Posterior cingulate gyrus (tissue), 11 donors: ENCODE measurements around the gene RAPGEF4.

Experiments used
- DNase-seq, 10 donors: peaks; one replicate each; pipeline versions ENCODE4 v3.0.0 to v3.0.0-alpha.2; 2020 to 2021; ENCODE audit warnings: mixed read lengths in 3 of 10
- intact Hi-C: fragments of 100-400 bp; cut with DNase I; formaldehyde crosslinking; loops from one replicate; pipeline ENCODE4 v1.15.1; 2023

Gene RAPGEF4

DNA sequence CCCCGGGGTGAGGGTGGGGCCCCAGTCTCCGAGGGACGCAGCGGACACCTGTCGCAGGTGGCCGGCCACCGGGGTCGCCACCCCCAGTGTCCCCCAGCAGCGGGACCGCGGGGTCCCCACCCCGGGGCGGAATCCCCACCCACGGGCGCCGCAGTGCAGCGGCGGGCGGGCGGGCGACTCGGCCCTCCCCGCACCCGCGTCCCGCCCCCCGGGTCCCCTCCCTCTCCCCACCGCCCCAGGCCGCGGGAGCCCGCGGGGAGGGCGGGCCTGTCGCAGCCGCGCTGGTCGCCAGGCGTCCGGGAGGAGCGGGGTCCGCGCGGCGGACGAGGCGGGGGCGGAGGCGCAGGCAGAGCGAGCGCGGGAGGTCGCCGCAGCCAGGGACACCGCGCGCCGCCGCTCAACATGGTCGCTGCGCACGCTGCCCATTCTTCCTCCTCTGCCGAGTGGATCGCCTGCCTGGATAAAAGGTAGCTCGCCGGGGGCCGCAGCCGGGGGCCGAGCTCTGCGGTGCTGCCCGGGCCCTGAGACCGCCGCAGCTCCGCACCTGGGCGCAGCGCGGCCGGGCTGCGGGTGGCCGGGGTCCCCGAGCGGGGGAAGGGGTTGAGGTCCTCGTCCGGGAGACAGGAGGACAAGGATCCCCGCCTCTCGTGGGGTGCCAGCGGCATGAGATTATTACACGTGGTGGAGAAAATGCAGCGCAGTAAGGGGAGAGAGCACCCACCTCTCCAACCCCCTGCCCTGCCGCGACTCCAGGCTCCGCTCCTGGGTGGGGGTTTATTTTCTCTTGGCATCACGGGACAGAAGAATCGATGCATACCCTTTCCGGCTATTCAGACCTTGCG, at the start of gene RAPGEF4:
RAPGEF4 (plus strand) TSS at position 264 of the 842 bp plus-strand sequence; CDS start at position 403, 139 bp downstream.
- DNase-seq, result peak in 3 of 10 donors; percentile 30 to 89 (median 80)
- intact Hi-C loops, result no loop called here

DNA sequence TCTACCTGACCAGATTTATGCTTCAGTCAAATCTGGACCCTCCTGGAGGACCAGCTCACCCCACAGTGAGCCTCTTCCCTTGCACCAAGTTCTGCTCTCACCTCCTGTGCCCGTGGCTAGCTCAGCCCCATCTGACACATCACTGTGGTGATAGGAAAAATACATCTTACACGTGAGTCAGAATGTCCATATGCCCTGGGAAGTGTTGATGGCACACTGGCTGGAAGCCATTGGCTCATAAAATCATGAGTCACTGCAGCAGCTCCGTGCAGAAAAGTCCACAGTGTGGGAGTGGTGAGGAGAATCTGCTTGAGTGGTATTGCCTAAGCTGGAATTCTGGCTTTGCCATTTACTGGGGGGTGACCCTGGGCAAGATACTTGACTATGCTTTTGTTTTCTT, 42.6 kb upstream of the RAPGEF4 start:
- intact Hi-C loops, result no loop called here
- peak in 6 of 10 donors; percentile 29 to 90 (median 55) for DNase-seq

DNA sequence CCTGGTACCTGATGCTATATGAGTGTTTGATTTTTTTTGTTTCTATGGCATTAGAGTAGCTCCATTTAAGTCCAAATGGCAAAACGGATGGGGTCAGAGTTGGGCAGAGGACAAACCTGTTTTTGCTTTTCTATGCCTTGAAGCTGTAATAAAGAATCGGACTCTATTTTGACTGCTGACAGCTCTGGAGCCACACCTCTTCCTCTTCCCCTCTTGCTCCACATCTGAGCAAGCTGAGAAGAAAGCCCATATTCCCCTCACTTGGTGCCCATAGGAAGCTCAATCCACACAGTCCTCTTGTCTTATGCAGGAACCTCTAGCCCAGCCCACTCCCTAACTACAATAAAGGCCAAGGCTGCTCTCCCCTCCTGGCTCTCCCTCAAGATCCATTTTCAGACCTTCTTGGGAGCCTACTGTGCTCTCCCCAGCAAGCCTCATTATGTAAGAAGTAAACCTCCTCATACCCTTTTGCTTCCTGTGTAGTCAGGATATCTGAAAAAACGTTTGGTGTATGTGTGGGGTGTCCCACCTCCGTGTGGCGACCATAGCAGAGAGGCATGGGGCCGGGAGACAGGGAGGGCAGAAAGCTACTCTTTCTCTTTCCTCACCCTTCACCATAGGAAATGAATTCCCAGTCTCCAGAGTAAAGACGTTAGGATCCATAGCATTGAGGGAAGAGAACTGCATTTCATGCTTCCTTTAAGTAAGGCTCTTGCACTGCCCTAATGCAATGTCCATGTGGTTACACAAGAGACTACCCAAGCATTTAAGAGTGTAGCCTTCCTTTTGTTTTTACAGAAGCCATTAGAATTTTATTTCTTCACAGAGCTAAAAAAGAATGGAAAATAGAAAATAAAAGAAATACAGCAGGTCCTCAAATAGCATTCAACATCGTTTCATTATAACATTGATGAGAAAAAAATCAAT, 41.9 kb upstream of the RAPGEF4 start:
- intact Hi-C loops, result no loop called here
- no peak for DNase-seq

DNA sequence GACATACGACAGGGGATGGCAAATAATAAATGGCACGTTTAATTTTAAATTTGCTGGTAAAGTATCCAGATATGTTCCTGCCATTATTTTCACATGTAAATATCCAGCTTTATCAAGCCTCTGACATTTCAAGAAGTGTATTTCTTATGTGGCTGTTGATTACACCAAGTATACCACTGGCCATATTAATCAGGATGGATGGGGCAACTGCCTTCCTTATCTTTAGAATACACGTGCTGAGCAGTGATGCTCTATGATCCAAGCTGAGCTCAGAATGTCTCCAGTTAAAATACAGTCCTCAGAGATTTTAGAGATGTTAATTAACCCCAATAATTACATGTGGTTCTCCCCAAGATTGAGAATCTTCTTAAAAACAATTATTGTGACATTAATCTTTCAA, 38.3 kb upstream of the RAPGEF4 start:
- no peak for DNase-seq
- intact Hi-C loops, result no loop called here

DNA sequence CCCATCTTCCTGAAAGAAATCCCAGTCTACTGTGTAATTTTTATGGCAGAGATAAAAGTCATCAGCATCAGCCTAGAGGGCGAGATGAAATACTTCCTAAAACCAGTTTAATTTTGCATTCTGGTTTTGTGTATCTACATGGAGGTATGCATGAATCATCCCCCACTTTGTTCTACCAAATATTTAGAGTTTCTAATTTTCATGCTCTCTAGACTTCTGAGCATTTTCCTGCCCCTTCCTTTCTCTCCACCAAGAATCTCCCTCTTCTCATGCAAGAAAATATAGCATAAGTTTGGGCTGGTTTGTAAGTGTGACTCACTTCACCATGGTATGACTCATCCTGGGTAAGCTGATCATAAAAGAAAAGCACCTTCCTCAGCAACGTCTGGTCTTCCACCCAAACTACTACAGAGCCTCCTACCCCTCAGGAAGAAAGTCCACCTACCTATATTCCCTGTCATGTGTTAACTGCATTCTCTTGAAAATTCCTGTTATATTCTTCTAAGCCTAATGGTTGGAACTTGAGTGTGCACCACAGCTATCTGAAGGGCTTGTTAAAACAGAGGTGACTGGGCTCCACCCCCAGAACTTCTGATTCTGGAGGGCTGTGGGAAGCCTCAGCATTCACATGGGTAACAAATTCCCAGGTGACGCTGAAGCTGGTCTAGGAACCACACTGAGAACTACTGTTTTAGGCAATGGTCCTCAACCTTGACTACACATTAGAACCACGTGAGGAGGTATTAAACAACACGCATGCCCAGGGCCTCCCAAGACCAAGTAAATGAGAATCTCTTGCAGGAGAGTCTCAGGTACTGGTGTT, 37.4 kb upstream of the RAPGEF4 start:
- intact Hi-C loops, result no loop called here

DNA sequence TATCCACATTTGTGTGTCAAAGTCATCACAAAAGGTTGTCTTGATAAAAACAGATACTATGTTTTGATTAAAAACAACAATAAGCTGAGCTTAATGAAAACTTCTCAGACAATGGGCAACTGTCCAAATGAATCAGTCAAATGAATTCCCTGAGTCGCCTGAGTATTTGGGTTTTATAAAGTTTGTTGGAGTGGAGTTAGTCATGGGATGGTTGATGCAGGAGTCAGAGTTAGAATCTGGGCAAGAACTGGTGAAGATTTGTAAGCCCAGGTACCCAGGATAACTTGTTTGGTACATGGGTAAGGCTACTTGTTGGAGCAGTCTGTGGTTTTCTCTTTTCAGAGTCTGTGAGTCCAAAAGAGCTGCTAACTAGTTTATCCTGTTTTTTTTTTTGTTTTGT, 34.4 kb upstream of the RAPGEF4 start:
- intact Hi-C loops, result no loop called here
- no peak for DNase-seq

More for the DNA sequence above, 37.4 kb upstream of the RAPGEF4 start:
- no peak for DNase-seq

DNA sequence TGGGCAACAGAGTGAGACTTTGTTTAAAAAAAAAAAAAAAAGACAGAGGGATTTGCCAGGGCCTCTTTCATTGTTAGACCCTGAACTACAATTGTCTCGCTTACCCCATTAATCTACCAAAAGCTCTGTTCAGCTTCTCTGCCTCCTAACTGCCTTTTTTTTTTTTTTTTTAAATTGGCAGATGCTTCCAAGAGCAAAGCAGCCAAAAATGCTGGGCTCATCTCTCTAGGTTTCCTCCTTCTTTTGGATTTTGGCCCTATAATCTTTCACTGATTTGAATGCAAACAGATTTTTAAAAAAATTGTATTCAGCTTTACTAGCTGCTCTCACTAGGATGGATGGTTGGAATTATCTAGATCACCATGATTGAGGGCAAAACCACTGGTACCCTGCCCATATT, 33.2 kb upstream of the RAPGEF4 start:
- DNase-seq, result no peak
- intact Hi-C loops, result no loop called here

DNA sequence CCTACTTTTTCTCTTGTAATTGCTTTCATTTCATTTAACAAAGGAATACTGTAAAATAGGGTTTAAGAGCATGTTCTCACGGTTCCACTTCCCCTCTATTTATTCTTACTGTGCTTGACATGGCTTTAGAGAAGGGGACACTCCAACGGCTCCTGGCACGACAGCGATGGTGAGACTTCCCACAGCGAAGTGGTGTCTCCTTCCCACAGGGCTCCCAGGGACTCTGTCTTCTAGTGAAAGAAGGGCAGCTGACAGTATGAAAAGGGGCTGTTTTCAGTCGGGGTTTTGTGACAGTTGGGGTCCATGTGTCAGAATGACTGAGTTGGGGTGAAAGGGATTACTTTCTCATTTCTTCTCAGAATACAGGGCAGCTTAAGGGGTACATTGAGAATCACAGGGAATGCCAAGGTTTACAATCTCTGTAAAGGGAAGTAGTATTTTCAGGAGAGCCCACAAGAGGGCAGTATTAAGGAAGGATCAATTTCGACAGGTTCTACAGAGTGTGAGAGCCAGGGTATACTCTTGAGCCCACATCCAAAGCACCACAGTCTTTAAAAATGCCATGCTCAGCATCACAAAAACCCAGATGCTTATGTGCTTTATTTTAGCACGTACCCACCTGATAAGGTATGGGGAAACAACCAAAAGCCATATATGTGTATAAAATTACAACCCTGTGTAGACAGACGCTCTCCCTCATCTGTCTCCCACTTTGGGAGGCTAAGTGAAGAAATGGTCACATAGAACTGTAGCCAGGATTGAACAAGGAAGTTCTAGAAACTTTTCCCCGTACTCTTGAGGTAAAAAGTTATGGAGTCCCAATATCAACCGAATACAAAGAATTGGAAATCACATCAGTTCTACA, 31.3 kb upstream of the RAPGEF4 start:
- DNase-seq, result no peak
- intact Hi-C loops, result no loop called here

DNA sequence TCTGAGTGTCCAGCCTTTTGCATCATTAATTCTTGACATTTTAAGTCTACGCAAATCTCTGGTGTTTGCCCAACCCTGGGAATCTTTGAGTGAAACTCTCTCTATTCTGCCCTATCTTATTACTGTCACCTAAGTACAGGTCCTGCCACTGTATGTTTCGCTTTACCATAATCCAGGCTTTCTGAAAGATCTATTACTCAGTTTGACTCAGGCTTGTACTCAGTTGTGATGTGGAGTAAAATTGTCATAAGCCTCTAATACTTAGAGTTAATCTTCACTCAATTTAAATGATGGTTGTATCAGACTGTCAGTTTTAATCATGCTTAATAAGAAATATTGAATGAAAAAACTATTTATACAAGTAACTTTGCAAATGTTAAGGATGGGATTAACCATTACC, 30.3 kb upstream of the RAPGEF4 start:
- no peak for DNase-seq
- intact Hi-C loops, result no loop called here

DNA sequence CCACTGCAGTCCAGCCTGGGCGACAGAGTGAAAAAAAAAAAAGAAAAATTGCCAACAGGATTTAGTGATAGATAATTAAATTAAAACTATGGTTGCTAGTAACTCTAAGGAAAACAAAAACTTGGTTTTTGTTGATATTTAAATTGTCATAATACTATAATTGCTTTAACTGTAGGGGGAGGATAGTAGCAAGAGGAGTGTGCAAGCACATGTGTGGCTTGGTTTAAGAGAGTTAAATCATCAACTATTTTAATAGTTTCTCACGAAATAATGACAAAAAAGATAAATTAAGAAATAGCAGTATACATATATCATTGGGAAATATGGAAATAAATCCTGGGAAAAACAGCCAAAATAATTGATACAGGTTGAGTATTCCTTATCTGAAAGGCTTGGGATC, 27.4 kb upstream of the RAPGEF4 start:
- intact Hi-C loops, result no loop called here
- no peak for DNase-seq

DNA sequence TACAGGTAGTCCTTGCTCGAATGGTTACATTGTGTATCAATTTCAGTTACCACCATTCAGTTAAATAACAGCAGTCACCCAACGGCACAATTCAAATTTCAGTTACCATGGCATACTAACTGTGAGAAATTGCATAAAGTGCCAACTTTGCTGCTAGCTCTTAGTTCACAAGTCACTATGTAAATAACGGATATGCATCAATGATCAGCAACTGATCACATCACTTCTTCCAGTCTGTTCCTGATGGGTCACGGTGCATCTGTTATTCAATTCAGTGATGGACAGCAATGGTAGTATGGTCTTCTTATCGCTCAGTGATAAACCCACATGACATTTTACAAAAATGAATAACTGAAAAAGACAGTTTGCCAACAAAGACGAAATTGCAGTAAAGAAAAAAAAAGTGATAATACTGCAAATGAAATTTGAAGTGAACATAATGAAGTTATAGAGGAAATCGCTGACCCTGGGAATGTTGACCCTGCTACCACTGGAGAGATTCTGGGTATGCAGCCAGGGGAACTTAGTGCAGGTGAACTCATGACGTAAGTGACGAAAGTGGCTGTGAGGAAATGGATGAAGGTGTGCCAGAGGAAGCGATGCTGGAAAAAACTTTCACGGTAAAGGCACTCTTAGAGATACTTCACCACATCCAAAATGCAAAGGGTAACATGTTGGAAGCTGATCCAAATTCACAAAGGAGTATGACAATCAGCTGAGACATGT, 25.9 kb upstream of the RAPGEF4 start:
- intact Hi-C loops, result loop anchor here (2.0 kb wide), 1 partner anchor 117 kb away; no protein-coding TSS in a partner anchor
- DNase-seq, result no peak

DNA sequence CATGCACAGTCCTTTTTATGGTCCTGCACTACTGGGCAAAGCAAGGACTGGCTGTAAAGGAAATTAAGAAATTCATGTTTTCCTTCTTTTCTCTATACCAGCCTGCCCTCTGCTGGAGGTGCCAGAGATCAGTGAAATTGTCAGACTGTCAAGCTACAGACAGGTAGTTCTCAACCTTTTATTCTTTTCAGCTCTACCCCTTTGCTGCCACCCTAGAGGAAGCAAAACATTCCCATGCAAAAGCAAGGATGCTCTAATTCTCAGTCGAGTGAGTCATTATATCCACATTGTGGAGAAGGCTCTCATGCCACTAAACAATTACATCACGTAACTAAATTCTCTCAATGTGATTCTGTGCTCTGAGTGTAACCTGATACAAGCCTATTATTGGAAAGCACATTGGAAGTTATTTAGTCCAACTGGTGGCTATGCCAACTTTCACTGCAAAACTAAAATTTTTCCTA, 25.0 kb upstream of the RAPGEF4 start:
- intact Hi-C loops, result loop anchor here (2.0 kb wide), 1 partner anchor 118 kb away; no protein-coding TSS in a partner anchor
- DNase-seq, result peak in 5 of 10 donors; percentile 28 to 87 (median 47)

DNA sequence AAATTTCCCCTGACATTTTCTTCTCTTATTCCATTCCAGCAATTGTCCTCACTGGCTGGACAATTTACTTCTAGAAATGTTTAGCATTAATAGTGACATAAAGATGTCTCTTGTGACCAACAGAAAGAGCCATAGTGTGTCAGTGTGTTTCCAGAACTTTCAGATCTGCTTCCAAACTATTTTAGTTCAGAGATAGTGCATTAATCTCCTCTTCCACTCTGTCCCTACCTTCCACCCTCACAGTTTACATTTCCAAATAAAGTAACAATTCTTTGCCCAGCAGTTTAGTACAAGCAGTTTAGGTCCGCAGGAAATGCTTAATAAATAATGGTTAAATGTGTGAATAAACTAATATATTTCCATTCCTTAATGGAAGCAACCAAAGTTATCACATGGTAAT, 24.5 kb upstream of the RAPGEF4 start:
- no peak for DNase-seq
- intact Hi-C loops, result loop anchor here (2.0 kb wide), 1 partner anchor 118 kb away; no protein-coding TSS in a partner anchor

DNA sequence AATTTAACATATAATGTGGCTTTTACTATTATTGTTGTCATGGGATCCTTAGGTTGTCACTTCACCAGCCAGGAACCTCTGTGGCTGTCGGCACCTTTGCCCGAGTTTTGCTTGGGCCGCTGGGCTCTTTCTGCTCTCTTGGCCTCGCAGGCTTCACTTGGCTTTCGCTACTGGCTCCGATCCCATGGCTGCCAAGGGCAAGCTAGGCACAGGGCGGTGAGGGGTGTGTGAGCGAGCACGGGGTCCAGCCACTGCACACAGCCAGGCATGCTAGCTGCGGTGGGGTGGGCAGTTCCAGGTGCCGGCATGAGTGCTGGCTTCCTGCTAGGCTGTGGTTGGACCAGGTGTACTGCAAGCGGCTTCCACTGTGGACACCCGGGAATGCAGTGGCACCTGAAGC, 23.4 kb upstream of the RAPGEF4 start:
- no peak for DNase-seq
- intact Hi-C loops, result no loop called here

DNA sequence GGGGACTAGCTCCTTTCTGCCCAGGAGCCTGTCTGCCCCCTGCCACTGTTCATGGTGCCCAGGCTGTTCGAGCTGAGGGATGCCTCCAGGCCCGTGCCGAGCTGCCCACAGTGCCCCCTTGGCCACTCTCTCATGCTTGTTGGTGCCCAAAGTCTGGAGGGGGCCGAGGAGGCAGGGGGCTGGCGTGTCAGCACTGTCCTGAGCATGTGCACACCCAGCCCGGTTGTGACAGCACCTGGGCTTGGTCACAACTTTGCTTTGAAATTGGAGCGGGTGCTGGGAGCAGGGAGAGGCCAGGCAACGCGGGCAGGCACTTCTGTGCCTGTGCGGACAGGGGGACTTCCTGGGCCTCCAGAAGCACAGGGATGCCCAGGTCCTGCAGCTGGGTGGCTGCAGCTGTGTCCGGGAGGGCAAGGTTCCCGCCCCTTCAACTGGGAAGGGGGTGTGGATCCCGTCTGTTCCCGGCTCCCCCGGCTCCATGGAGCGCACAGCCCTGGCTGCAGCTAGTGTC, 22.2 kb upstream of the RAPGEF4 start:
- intact Hi-C loops, result no loop called here
- no peak for DNase-seq

DNA sequence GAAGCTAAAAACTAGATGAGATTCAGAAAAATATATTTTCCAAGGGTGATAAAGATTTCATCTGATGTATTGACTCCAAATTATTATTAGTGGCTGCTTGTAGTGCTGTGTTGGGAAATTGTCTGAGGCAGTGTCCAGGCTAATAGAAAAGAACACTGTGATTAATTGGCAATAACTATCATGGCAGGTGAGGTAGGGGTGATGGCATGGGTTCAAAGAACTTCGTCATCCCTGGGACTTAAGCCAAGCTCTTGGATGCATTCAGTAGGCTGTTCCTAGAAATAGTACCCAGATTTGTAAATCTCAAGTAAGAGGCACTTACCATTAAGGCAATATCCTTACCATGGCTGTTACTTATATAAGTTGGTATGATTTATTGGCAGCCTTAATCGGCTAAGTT, 13.2 kb upstream of the RAPGEF4 start:
- DNase-seq, result no peak
- intact Hi-C loops, result no loop called here

DNA sequence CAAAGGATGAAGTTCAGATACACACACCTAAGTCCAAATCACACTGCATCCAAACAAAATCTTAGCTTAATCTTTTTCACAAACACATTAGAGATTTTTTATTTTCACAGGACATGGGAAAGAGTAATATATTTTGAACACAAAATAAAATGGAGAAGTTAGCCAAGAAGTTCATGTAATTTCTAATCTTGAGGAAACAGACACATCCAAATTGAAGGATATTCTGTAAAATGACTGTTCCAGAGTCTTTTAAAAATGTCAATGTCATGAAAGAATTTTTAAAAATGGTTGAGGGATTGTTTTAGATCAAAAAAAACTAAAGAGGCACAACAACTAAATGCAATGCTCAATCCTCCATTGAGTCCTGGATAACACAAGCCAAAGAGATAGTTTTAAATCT, 12.4 kb upstream of the RAPGEF4 start:
- no peak for DNase-seq
- intact Hi-C loops, result no loop called here

DNA sequence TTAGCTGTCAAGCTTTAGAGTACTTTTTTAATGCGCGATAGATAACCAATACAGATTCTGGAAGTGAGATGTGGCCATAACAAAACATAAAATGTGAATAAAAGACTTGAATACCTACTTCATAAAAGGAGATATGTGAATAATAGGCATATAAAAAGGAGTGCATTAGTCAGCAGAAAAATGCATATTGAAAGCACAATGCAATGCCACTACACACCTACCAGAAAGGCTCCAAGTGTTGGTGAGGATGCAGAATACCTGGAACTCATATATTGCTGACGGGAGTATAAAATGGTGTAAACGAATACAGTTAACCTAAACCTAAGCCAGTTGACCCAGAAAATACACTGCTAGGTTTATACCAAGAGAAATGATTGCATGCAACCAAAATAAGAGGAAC, 10.9 kb upstream of the RAPGEF4 start:
- intact Hi-C loops, result no loop called here
- no peak for DNase-seq
